Suprapubic skin (tissue), 4 donors: ENCODE results near the gene FLT4. TPM values are rescaled to one million over a fixed set of nuclear protein-coding genes. Genes with fewer than 3 reads are reported as not detected.

ENCODE experiments used
- DNase-seq, 2 donors: peaks; one replicate each; pipeline ENCODE4 v3.0.0-alpha.2; 2019; ENCODE audit warnings: low spot score in 2 of 2
- H3K27ac ChIP-seq: fragments of 200-600 bp; sonication (generic); one replicate; pipeline ENCODE4 v1.5.1; 2019
- H3K27me3 ChIP-seq: fragments of 200-600 bp; sonication (generic); one replicate; pipeline ENCODE4 v1.5.1; 2019
- H3K36me3 ChIP-seq: fragments of 200-600 bp; sonication (generic); one replicate; pipeline ENCODE4 v1.5.1; 2019
- H3K4me1 ChIP-seq: fragments of 200-600 bp; sonication (generic); one replicate; pipeline ENCODE4 v1.5.1; 2019
- H3K4me3 ChIP-seq: fragments of 200-600 bp; sonication (generic); one replicate; pipeline ENCODE4 v1.5.1; 2019; ENCODE audit warnings: mild to moderate bottlenecking
- H3K9me3 ChIP-seq: fragments of 200-600 bp; sonication (generic); one replicate; pipeline ENCODE4 v1.5.1; 2019
- CTCF ChIP-seq, 2 donors: fragments of 200-600 bp in 1 of 2; fragments of 450-650 bp in 1 of 2; sonication (generic) in 1 of 2; IDR thresholded peaks; one replicate each; pipeline ENCODE4 v1.5.1; 2016 to 2019; ENCODE audit warnings: antibody characterized with exemption in 2 of 2, mild to moderate bottlenecking in 1 of 2, moderate library complexity in 1 of 2
- EP300 ChIP-seq: sonication (generic); formaldehyde crosslinking; IDR thresholded peaks from one replicate; pipeline ENCODE4 v1.6.1; 2017; ENCODE audit warnings: antibody characterized with exemption
- POLR2A ChIP-seq, 2 donors: fragments of 450-650 bp; IDR thresholded peaks; one replicate each; pipeline ENCODE4 v1.6.1; 2017; ENCODE audit warnings: antibody characterized with exemption in 2 of 2, mild to moderate bottlenecking in 2 of 2, moderate library complexity in 2 of 2
- POLR2AphosphoS5 ChIP-seq, 3 donors: sonication (generic); formaldehyde crosslinking; IDR thresholded peaks; one replicate each; pipeline ENCODE4 v1.6.1; 2017; ENCODE audit warnings: antibody characterized with exemption in 3 of 3
- WGBS: methylation state at CpG from one replicate; pipeline ENCODE4 v1.1.5; 2018; 5-methylcytosine and 5-hydroxymethylcytosine counted together
- total RNA-seq, 4 donors: library from RNA; depleted of rRNA; stranded (reverse); fragments of >200 nt; gene quantifications; one replicate each; pipeline ENCODE4 v1.1.0, GENCODE V29; 2016

FLT4 gene
- total RNA-seq, 4 donors from 2014 or later, result 0.79 to 8.9 (median 1.4) TPM

GRCh38 chr5:180646963-180647305 is 2.5 kb downstream of the FLT4 start:
- WGBS, result no CpG with 5 or more reads among the region's 1 CpG
- no peak overlapping the region for H3K27ac ChIP-seq

GRCh38 chr5:180646289-180646962 is 3.0 kb downstream of the FLT4 start:
- Histone ChIP-seq H3K4me3 (no peak overlapping the region), H3K9me3 (no peaks in the 10 kb centered on the region), H3K4me1 (peaks cover 19% of the 10 kb centered on the region), H3K27me3 (peaks cover 85% of the 10 kb centered on the region), H3K27ac (no peak overlapping the region), H3K36me3 (no peaks in the 10 kb centered on the region)
- TF ChIP-seq EP300, result no peak
- no peak for TF ChIP-seq CTCF (IDR thresholded peaks at IDR 0.05)
- no peak for TF ChIP-seq POLR2AphosphoS5 (IDR thresholded peaks at IDR 0.05)
- no peak for TF ChIP-seq POLR2A (IDR thresholded peaks at IDR 0.05)
- WGBS, result 77% methylated on average over 7 of the region's 10 CpGs
- no peak for DNase-seq

More at GRCh38 chr5:180646963-180647305, 2.5 kb downstream of the FLT4 start:
- no peaks in the 10 kb centered on the region for H3K36me3 ChIP-seq
- peaks cover 86% of the 10 kb centered on the region for H3K27me3 ChIP-seq
- no peaks in the 10 kb centered on the region for H3K9me3 ChIP-seq
- DNase-seq, result no peak
- H3K4me3 ChIP-seq, result no peak overlapping the region
- no peak for TF ChIP-seq POLR2AphosphoS5 (IDR thresholded peaks at IDR 0.05)
- no peak for TF ChIP-seq EP300
- TF ChIP-seq CTCF (IDR thresholded peaks at IDR 0.05), result no peak
- no peak for TF ChIP-seq POLR2A (IDR thresholded peaks at IDR 0.05)
- H3K4me1 ChIP-seq, result peaks cover 19% of the 10 kb centered on the region

- H3K27me3 ChIP-seq, result peaks cover 85% of the 10 kb centered on the region
- no peaks in the 10 kb centered on the region for H3K36me3 ChIP-seq
Observed at GRCh38 chr5:180645274-180646204, 3.9 kb downstream of the FLT4 start.

GRCh38 chr5:180644825-180645273 is 4.6 kb downstream of the FLT4 start:
- no peak overlapping the region for H3K27ac ChIP-seq
- H3K4me1 ChIP-seq, result peaks cover 15% of the 10 kb centered on the region
- no peak for TF ChIP-seq CTCF (IDR thresholded peaks at IDR 0.05)
- no peak for TF ChIP-seq POLR2AphosphoS5 (IDR thresholded peaks at IDR 0.05)
- no peak for TF ChIP-seq EP300
- TF ChIP-seq POLR2A (IDR thresholded peaks at IDR 0.05), result no peak
- peak; percentile 47 to 72 for DNase-seq
- peaks cover 84% of the 10 kb centered on the region for H3K27me3 ChIP-seq
- WGBS, result 72% methylated on average over 9 of the region's 14 CpGs
- no peaks in the 10 kb centered on the region for H3K9me3 ChIP-seq
- no peaks in the 10 kb centered on the region for H3K36me3 ChIP-seq
- H3K4me3 ChIP-seq, result no peak overlapping the region

More at GRCh38 chr5:180645274-180646204, 3.9 kb downstream of the FLT4 start:
- WGBS, result 60% methylated on average over 19 of the region's 34 CpGs
- Histone ChIP-seq H3K4me3 (no peak overlapping the region), H3K4me1 (peaks cover 19% of the 10 kb centered on the region), H3K27ac (no peak overlapping the region), H3K9me3 (no peaks in the 10 kb centered on the region)
- DNase-seq, result peak; percentile 56 to 78
- TF ChIP-seq EP300, result no peak
- TF ChIP-seq CTCF (IDR thresholded peaks at IDR 0.05), result no peak
- TF ChIP-seq POLR2A (IDR thresholded peaks at IDR 0.05), result no peak
- no peak for TF ChIP-seq POLR2AphosphoS5 (IDR thresholded peaks at IDR 0.05)
